Upper lobe of left lung (tissue), 4 donors: Measurements from ENCODE around the gene SELENOO.

Experiments used
- CTCF ChIP-seq, 6 experiments: fragments of 450-650 bp in 4 of 6; fragments of 200-600 bp in 2 of 6; sonication (generic) in 2 of 6; IDR thresholded peaks; one replicate each; pipeline ENCODE4 v1.5.1; 2016 to 2019; ENCODE audit warnings: antibody characterized with exemption in 6 of 6
- POLR2A ChIP-seq, 4 donors: fragments of 450-650 bp; IDR thresholded peaks; one replicate each; pipeline ENCODE4 v1.5.1; 2016 to 2017; ENCODE audit warnings: antibody characterized with exemption in 4 of 4, mild to moderate bottlenecking in 2 of 4

- no peak for TF ChIP-seq CTCF (IDR thresholded peaks at IDR 0.05)
- no peak for TF ChIP-seq POLR2A (IDR thresholded peaks at IDR 0.05)
These were observed 26.0 kb downstream of the SELENOO start for GRCh38 chr22:50226875-50227165.
